K562 (cell line): Measurements from ENCODE around the gene CAPZA3. TPM values are rescaled to one million over a fixed set of nuclear protein-coding genes. Genes with fewer than 3 reads are reported as not detected.

Experiments
- ATAC-seq: fragments of 200-7000 bp; cut with Tn5 transposase; 3 replicates; pipeline ENCODE4 v1.9.1; 2020; ENCODE audit warnings: moderate library complexity
- BruUV-seq: library from RNA; stranded (reverse); fragments of 400-500 nt; replicated peaks from 2 replicates; lab custom pipeline; 2021; lab: Mats Ljungman, UMichigan
- CTCF ChIA-PET: fragments of 300-600 bp; formaldehyde crosslinking; extraction: SDS; loops from one replicate; lab custom pipeline; 2021; ENCODE audit warnings: low intra/inter-chr PET ratio; lab: Yijun Ruan, JAX
- POLR2A ChIA-PET: fragments of 300-600, 350-650 bp; sonication (Branson Sonifier 250); formaldehyde crosslinking; extraction: SDS; loops from one replicate; lab custom pipeline; 2021; ENCODE audit warnings: antibody characterized with exemption, inconsistent platforms; lab: Yijun Ruan, JAX
- DNase-seq, 4 experiments: peaks; one replicate each; pipeline versions ENCODE4 v3.0.0 to v3.0.0-alpha.2; 2011 to 2018; ENCODE audit warnings: low spot score in 3 of 4, mixed read lengths in 3 of 4; ENCODE audit errors: extremely low read depth in 1 of 4
- FAIRE-seq: peaks from 2 replicates; lab custom pipeline; 2011; peaks lifted over from hg19 to GRCh38; lab: Jason Lieb, UNC
- H2AFZ ChIP-seq: 2 replicates; pipeline ENCODE4 v1.6.0; 2011; ENCODE audit warnings: low read depth, low read length, control low read depth, inconsistent platforms
- H3K27ac ChIP-seq: fragments of 200-600 bp; 3 replicates; pipeline ENCODE4 v1.8.0; 2011; ENCODE audit warnings: low read depth, mild to moderate bottlenecking, control low read depth, inconsistent platforms, low read length, moderate library complexity, mixed read lengths; ENCODE audit errors: extremely low read depth
- H3K27me3 ChIP-seq, 2 experiments: fragments of 300-600 bp in 1 of 2; 2 replicates in 1 of 2; 3 replicates in 1 of 2; pipeline versions ENCODE4 v1.6.0 to v1.8.0; 2011; ENCODE audit warnings: inconsistent platforms in 2 of 2, low read length in 2 of 2, mild to moderate bottlenecking in 1 of 2, mixed read lengths in 1 of 2, moderate library complexity in 1 of 2; ENCODE audit not compliant: control insufficient read depth in 2 of 2, insufficient read depth in 2 of 2
- H3K36me3 ChIP-seq: fragments of 300-600 bp; 3 replicates; pipeline ENCODE4 v1.8.0; 2011; ENCODE audit warnings: mild to moderate bottlenecking, low read length, inconsistent platforms; ENCODE audit not compliant: control insufficient read depth, insufficient read depth
- H3K4me1 ChIP-seq, 2 experiments: fragments of 200-600 bp in 1 of 2; replicated peaks in 1 of 2; 2 replicates in 1 of 2; 3 replicates in 1 of 2; pipeline versions ENCODE4 v1.5.1 to v1.8.0; 2011; ENCODE audit warnings: inconsistent platforms in 2 of 2, low read length in 2 of 2, mild to moderate bottlenecking in 1 of 2, mixed read lengths in 1 of 2, moderate library complexity in 1 of 2; ENCODE audit not compliant: control insufficient read depth in 2 of 2, insufficient read depth in 2 of 2
- H3K4me2 ChIP-seq: 2 replicates; pipeline ENCODE4 v1.6.1; 2011; ENCODE audit warnings: low read length, control low read depth, inconsistent platforms, mixed read lengths; ENCODE audit not compliant: insufficient read depth
- H3K4me3 ChIP-seq: fragments of 200-600 bp; sonication (generic), shearing (Covaris generic); 2 replicates; pipeline ENCODE4 v1.5.1; 2016; ENCODE audit warnings: control low read depth, inconsistent platforms
- H3K79me2 ChIP-seq: fragments of 200-600 bp; 3 replicates; pipeline ENCODE4 v1.8.0; 2011; ENCODE audit warnings: low read length, inconsistent platforms; ENCODE audit not compliant: control insufficient read depth, insufficient read depth
- H3K9ac ChIP-seq, 2 experiments: 2 replicates each; pipeline versions ENCODE4 v1.6.0 to v1.6.1; 2011; ENCODE audit warnings: low read depth in 2 of 2, low read length in 2 of 2, control low read depth in 1 of 2, inconsistent platforms in 1 of 2, mild to moderate bottlenecking in 1 of 2, mixed read lengths in 1 of 2; ENCODE audit not compliant: insufficient read depth in 1 of 2
- H3K9me1 ChIP-seq: one replicate; pipeline ENCODE4 v1.6.0; 2011; ENCODE audit warnings: inconsistent platforms, mild to moderate bottlenecking, low read length, moderate library complexity; ENCODE audit not compliant: control insufficient read depth, insufficient read depth
- H3K9me3 ChIP-seq: replicated peaks from 2 replicates; pipeline ENCODE4 v1.5.1; 2011; ENCODE audit warnings: low read depth, low read length, inconsistent platforms; ENCODE audit not compliant: control insufficient read depth, insufficient read depth
- H4K20me1 ChIP-seq: replicated peaks from 2 replicates; pipeline ENCODE4 v1.6.1; 2011; ENCODE audit warnings: low read length, inconsistent platforms, mixed read lengths; ENCODE audit not compliant: control insufficient read depth, insufficient read depth
- CTBP1 ChIP-seq: fragments of 450-650 bp; IDR thresholded peaks from 2 replicates; pipeline ENCODE4 v1.6.1; 2016; ENCODE audit warnings: borderline replicate concordance
- E2F3 ChIP-seq: fragments of 250-450 bp; sonication (Bioruptor Pico); IDR thresholded peaks from 2 replicates; pipeline ENCODE4 v1.4.0; 2020; ENCODE audit warnings: mild to moderate bottlenecking
- FOXK1 ChIP-seq: sonication (generic); formaldehyde crosslinking; IDR thresholded peaks from 2 replicates; pipeline ENCODE4 v1.8.0; 2022; ENCODE audit warnings: missing genetic modification reagents, mild to moderate bottlenecking, borderline replicate concordance
- KLF1 ChIP-seq: fragments of 450-650 bp; IDR thresholded peaks from 2 replicates; pipeline ENCODE4 v1.6.1; 2016; ENCODE audit warnings: missing genetic modification characterization, missing compliant biosample characterization
- MTA1 ChIP-seq: fragments of 450-650 bp; IDR thresholded peaks from 2 replicates; pipeline ENCODE4 v1.6.1; 2017; ENCODE audit warnings: borderline replicate concordance
- PHF20 ChIP-seq: fragments of 450-650 bp; IDR thresholded peaks from 2 replicates; pipeline ENCODE4 v1.6.1; 2018; ENCODE audit not compliant: partially characterized antibody
- PPARD ChIP-seq: fragments of 250-450 bp; sonication (Bioruptor Pico); IDR thresholded peaks from 2 replicates; pipeline ENCODE4 v1.8.0; 2022; ENCODE audit warnings: inconsistent platforms, mild to moderate bottlenecking, moderate library complexity
- SIX5 ChIP-seq, 2 experiments: IDR thresholded peaks; 2 replicates each; pipeline ENCODE4 v1.6.1; 2011; ENCODE audit warnings: low read length in 2 of 2, borderline replicate concordance in 1 of 2, low read depth in 1 of 2, mild to moderate bottlenecking in 1 of 2, moderate library complexity in 1 of 2; ENCODE audit not compliant: insufficient read depth in 1 of 2
- SMARCE1 ChIP-seq: fragments of 450-650 bp; IDR thresholded peaks from 2 replicates; pipeline ENCODE4 v1.7.1; 2016; ENCODE audit warnings: mild to moderate bottlenecking
- TARDBP ChIP-seq: fragments of 450-650 bp; IDR thresholded peaks from 2 replicates; pipeline ENCODE4 v1.6.1; 2016
- YY1 ChIP-seq, 3 experiments: IDR thresholded peaks; 2 replicates each; pipeline ENCODE4 v1.6.1; 2011; ENCODE audit warnings: low read length in 2 of 3, mild to moderate bottlenecking in 2 of 3, moderate library complexity in 2 of 3, borderline replicate concordance in 1 of 3, control low read depth in 1 of 3, low read depth in 1 of 3; ENCODE audit not compliant: insufficient read depth in 3 of 3, insufficient replicate concordance in 2 of 3, control insufficient read depth in 1 of 3, insufficient read length in 1 of 3; ENCODE audit errors: extremely low read depth in 1 of 3
- ZNF197 ChIP-seq: fragments of 200-800 bp; sonication (Bioruptor generic); IDR thresholded peaks from 2 replicates; pipeline ENCODE4 v1.6.1; 2016; ENCODE audit warnings: low read depth, missing genetic modification characterization, missing compliant biosample characterization
- WGBS: fragments of 100-300 bp; shearing (Covaris generic); methylation state at CpG from one replicate; pipeline ENCODE4 v1.1.6; 2016; ENCODE audit warnings: low coverage, mixed read lengths; ENCODE audit not compliant: insufficient coverage; ENCODE audit errors: missing lambda C conversion rate; 5-methylcytosine and 5-hydroxymethylcytosine counted together
- in situ Hi-C: fragments of 300-500 bp; cut with MboI; formaldehyde crosslinking; loops from 4 replicates; pipeline ENCODE4 v1.15.0; 2018; ENCODE audit warnings: inconsistent platforms, mixed read lengths
- intact Hi-C: fragments of 100-400 bp; cut with micrococcal nuclease; formaldehyde crosslinking; loops from 2 replicates; pipeline ENCODE4 v1.14.2; 2022
- polyA plus RNA-seq, 8 experiments: library from polyadenylated mRNA; depleted of rRNA in 4 of 8; stranded (reverse) in 5 of 8; unstranded in 3 of 8; fragments of >200 nt; fragmentation: Nextera tagmentation in 2 of 8; fragmentation: Illumina TruSeq in 1 of 8; extraction: Ambion mirVana in 2 of 8; extraction: Trizol in 1 of 8; gene quantifications; 2 replicates each; pipeline versions ENCODE4 v1.2.1 to v1.2.3, GENCODE V29; 2011 to 2014; ENCODE audit warnings: inconsistent platforms in 1 of 8, missing spikeins in 1 of 8
- total RNA-seq, 7 experiments: library from RNA; depleted of rRNA in 6 of 7; stranded (reverse); fragments of >200 nt in 6 of 7; fragmentation: Illumina TruSeq in 2 of 7; extraction: Trizol in 2 of 7; gene quantifications; 2 replicates each; pipeline versions ENCODE4 v1.2.1 to v1.2.3, GENCODE V29; 2011 to 2021; ENCODE audit warnings: low replicate concordance in 1 of 7
- TF ChIP-seq, protein P1 (sequence below), 2 experiments: IDR thresholded peaks in 1 of 2; conservative IDR thresholded peaks in 1 of 2; 2 replicates each; pipeline ENCODE4 v1.6.1; 2016; ENCODE audit warnings: low read depth in 2 of 2, mild to moderate bottlenecking in 1 of 2, missing compliant biosample characterization in 1 of 2, missing genetic modification characterization in 1 of 2, moderate library complexity in 1 of 2
- TF ChIP-seq, protein P2 (sequence below): sonication (generic); formaldehyde crosslinking; IDR thresholded peaks from 2 replicates; pipeline ENCODE4 v1.8.1; 2023; ENCODE audit warnings: mild to moderate bottlenecking, missing genetic modification reagents

Gene CAPZA3
- total and polyA plus RNA-seq, 9 of the 15 experiments (the other 6 are each of a cell fraction or from before 2014, with no cell fraction given): not detected

DNA sequence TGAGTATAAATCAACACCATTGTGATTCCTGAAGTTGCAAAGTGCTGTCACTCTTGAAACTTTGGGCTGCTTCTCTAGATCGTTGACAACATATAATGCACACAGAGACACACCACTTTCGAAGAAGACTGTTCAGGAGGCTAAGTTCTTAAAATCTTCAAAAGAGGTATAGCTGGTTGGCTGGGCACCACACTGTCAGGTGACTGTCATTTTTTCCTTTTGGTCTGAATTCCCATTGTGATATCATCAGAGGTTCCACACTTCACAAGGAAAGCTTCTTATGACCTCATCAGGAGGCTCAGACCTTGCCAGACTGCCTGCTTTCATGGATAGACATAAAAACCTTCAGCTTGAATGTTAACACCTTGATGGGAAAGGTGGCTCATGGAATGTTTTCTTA lies at the start of gene CAPZA3, which contains the start of gene PLCZ1 (continued):
- TF ChIP-seq, protein P1, sequence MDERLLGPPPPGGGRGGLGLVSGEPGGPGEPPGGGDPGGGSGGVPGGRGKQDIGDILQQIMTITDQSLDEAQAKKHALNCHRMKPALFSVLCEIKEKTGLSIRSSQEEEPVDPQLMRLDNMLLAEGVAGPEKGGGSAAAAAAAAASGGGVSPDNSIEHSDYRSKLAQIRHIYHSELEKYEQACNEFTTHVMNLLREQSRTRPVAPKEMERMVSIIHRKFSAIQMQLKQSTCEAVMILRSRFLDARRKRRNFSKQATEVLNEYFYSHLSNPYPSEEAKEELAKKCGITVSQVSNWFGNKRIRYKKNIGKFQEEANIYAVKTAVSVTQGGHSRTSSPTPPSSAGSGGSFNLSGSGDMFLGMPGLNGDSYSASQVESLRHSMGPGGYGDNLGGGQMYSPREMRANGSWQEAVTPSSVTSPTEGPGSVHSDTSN (CRISPR knock-in tag; IDR thresholded peaks at IDR 0.05; ENCODE audit: low read depth): no peak
- TF ChIP-seq, protein P1 (tag; conservative IDR thresholded peaks at IDR 0.05; ENCODE audit: low read depth): no peak
- TF ChIP-seq, protein P2, sequence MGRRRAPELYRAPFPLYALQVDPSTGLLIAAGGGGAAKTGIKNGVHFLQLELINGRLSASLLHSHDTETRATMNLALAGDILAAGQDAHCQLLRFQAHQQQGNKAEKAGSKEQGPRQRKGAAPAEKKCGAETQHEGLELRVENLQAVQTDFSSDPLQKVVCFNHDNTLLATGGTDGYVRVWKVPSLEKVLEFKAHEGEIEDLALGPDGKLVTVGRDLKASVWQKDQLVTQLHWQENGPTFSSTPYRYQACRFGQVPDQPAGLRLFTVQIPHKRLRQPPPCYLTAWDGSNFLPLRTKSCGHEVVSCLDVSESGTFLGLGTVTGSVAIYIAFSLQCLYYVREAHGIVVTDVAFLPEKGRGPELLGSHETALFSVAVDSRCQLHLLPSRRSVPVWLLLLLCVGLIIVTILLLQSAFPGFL (CRISPR knock-in tag): no peak

DNA sequence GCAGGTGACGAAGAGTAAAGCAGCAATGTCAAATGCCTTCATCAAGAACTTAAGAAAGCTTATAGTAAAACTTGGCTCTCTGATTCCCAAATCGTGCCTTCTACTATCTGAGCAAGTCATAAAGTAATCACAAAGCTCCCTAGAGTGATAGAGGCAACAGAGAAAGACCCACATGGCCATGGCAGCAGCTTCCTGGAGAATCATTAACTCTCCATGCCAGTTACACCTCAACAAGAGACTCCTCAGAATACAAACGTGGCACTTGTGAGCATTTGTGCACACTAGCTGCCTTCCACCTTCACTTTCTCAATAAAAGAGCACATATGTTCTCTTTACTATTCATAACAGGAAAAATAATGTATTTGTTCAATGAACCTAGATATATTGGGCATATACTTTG lies 48.1 kb upstream of the CAPZA3 start:
- no peaks in the 10 kb centered on the region for H3K36me3 ChIP-seq
- H3K4me2 ChIP-seq: no peak overlapping the region
- in situ Hi-C loops (no loop called here), intact Hi-C loops (no loop called here)
- H3K9ac ChIP-seq: no peak overlapping the region
- no peaks in the 10 kb centered on the region for H4K20me1 ChIP-seq
- FAIRE-seq (no peak), ATAC-seq (no peak), DNase-seq (no peak)
- WGBS: 33% methylated on average over 3 of the region's 3 CpGs
- H3K79me2 ChIP-seq: no peaks in the 10 kb centered on the region
- H3K4me1 ChIP-seq: no peaks in the 10 kb centered on the region; a peak in 1 of 5 replicates
- no peak overlapping the region for H3K4me3 ChIP-seq
- H3K9me3 ChIP-seq: no peaks in the 10 kb centered on the region
- POLR2A ChIA-PET: interaction anchor here (0.8 kb wide), 1 partner anchor 38 kb away, joined by 3 read pairs; no protein-coding TSS in a partner anchor
- no peaks in the 10 kb centered on the region for H3K9me1 ChIP-seq
- H3K27ac ChIP-seq: 0 out of 3 replicates have a peak overlapping the region, but pooled peaks have one; percentile 19
- CTCF ChIA-PET: no interaction called here
- no TSS peak for BruUV-seq
- no peaks in the 10 kb centered on the region for H3K27me3 ChIP-seq
- 0 out of 2 replicates have a peak overlapping the region, but pooled peaks have one; percentile 32 for H2AFZ ChIP-seq
- TF ChIP-seq CTBP1 (no peak), TARDBP (no peak), KLF1 (tag) (no peak), FOXK1 (CRISPR knock-in tag) (no peak), SIX5 (IDR thresholded peaks at IDR 0.05; ENCODE audit: borderline replicate concordance in 1 of 2, insufficient read depth in 1 of 2, low read depth in 1 of 2, low read length in 2 of 2) (no peak), SMARCE1 (no peak), PHF20 (no peak), MTA1 (no peak), E2F3 (CRISPR knock-in tag) (no peak), ZNF197 (CRISPR knock-in tag) (no peak), YY1 (IDR thresholded peaks at IDR 0.05; ENCODE audit: borderline replicate concordance in 1 of 3, control insufficient read depth in 1 of 3, extremely low read depth in 1 of 3, insufficient read depth in 3 of 3, insufficient read length in 1 of 3, insufficient replicate concordance in 2 of 3, low read depth in 1 of 3, low read length in 2 of 3) (no peak), PPARD (CRISPR knock-in tag) (no peak)
